ENCODE measurements around the gene RASD2.

RASD2 gene

DNA sequence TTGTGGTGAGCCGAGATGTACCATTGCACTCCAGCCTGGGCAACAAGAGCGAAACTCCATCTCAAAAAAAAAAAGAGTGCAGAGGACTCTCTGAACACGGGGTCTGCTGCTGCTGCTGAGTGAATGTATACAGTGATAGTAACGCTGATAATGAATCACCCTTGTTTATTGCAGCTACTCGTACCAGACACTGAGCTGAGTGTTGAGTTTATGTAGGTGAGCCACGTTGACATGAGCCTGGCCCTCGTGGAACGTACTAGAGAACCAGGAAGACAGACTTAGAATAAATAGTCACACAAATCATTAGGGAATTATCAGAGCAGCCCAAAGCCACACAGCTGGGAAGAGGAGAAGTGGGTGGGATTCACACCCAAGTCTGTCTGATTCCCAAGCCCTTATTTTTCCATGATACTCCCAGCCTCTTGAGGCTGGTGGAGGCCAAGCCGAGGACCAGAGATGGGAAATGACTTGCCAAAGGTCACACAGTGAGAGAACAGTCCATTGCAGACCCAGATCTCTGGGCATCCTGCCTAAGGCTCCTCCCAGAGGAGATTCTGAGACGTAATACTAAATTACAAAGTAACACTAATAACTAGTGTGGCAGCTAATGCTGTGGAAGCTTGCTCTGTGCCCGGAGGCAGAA, 41.7 kb downstream of the RASD2 start:
- peaks cover 14% of the 10 kb centered on the region for H3K4me1 Mint-ChIP-seq
- DNase-seq: no peak
- H3K27ac Mint-ChIP-seq: peak overlapping the region; percentile 10
- TF ChIP-seq, protein P1, sequence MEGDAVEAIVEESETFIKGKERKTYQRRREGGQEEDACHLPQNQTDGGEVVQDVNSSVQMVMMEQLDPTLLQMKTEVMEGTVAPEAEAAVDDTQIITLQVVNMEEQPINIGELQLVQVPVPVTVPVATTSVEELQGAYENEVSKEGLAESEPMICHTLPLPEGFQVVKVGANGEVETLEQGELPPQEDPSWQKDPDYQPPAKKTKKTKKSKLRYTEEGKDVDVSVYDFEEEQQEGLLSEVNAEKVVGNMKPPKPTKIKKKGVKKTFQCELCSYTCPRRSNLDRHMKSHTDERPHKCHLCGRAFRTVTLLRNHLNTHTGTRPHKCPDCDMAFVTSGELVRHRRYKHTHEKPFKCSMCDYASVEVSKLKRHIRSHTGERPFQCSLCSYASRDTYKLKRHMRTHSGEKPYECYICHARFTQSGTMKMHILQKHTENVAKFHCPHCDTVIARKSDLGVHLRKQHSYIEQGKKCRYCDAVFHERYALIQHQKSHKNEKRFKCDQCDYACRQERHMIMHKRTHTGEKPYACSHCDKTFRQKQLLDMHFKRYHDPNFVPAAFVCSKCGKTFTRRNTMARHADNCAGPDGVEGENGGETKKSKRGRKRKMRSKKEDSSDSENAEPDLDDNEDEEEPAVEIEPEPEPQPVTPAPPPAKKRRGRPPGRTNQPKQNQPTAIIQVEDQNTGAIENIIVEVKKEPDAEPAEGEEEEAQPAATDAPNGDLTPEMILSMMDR (IDR thresholded peaks at IDR 0.05): no peak
- peaks cover 5% of the 10 kb centered on the region for H3K27me3 Mint-ChIP-seq (ENCODE audit: low read depth, poor library complexity)
- H3K36me3 Mint-ChIP-seq (ENCODE audit: low read depth): no peaks in the 10 kb centered on the region
- H3K4me3 Mint-ChIP-seq: no peak overlapping the region
- no peaks in the 10 kb centered on the region for H3K9me3 Mint-ChIP-seq

DNA sequence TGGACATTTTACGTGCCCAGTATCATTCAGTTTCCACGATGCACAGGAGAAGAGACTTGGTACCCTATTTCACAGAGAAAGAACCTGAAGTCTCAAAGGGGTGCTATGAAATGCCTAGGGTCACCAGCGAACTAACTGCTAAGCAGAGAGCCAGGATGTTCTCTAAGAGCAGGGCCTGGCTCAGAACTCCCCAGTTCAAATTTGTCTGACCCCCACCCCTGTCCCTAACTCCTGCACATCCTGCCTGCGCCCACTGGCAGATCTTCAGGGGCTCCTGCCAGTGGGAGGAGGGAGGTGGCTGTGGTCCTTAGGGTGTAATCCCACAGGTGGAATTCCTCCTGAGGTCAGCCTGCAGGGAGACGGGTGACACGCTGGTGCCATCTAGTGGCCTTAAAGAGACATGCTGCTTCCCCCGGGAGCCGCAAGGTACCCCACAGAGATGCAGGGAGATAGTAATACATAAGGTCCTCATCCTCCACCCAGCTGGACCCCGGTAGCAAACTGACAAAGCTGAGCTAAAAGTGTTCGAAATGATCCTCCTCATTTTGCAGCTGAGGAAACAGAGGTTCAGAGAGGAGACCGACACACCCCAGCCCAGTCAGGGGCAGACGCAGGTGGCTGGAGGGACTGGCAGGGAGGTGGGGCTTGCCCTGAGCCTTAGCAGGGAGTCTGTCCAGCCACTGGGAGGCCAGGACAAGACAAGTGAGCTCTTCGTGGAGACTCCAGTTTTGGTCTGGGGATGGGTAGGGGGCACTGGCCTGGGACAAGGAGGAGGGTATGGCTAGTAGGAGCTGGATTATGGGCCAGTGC, 42.4 kb downstream of the RASD2 start:
- no peaks in the 10 kb centered on the region for H3K9me3 Mint-ChIP-seq
- no peaks in the 10 kb centered on the region for H3K36me3 Mint-ChIP-seq (ENCODE audit: low read depth)
- peaks cover 5% of the 10 kb centered on the region for H3K27me3 Mint-ChIP-seq (ENCODE audit: low read depth, poor library complexity)
- no peak overlapping the region for H3K4me3 Mint-ChIP-seq
- peaks cover 20% of the 10 kb centered on the region for H3K4me1 Mint-ChIP-seq
- H3K27ac Mint-ChIP-seq: no peak overlapping the region
- TF ChIP-seq, protein P1 (IDR thresholded peaks at IDR 0.05): peak; percentile 93
- DNase-seq: peak; percentile 70

DNA sequence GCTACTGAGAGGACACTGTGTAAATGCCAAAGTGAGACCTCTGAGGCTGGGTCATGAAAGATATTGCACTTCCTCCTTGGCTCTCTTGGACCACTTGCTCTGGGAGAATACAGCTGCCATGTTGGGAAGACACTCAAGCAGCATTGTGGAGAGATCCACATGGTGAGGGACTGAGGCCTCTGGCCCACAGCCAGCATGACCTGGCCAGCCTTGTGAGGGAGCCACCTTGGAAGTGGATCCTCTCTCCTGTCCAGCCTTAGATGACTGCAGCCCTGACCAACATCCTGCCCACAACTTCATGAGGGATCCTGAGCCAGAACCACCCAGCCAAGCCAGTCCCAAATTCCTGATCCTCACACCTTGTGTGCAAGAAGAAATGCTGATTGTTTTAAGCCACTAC, 46.1 kb downstream of the RASD2 start:
- Mint-ChIP-seq H3K36me3 (ENCODE audit: low read depth) (no peaks in the 10 kb centered on the region), H3K9me3 (no peaks in the 10 kb centered on the region), H3K4me1 (peaks cover 27% of the 10 kb centered on the region), H3K4me3 (no peak overlapping the region), H3K27me3 (ENCODE audit: low read depth, poor library complexity) (peaks cover 4% of the 10 kb centered on the region), H3K27ac (no peak overlapping the region)
- no peak for DNase-seq
- TF ChIP-seq, protein P1 (IDR thresholded peaks at IDR 0.05): no peak

DNA sequence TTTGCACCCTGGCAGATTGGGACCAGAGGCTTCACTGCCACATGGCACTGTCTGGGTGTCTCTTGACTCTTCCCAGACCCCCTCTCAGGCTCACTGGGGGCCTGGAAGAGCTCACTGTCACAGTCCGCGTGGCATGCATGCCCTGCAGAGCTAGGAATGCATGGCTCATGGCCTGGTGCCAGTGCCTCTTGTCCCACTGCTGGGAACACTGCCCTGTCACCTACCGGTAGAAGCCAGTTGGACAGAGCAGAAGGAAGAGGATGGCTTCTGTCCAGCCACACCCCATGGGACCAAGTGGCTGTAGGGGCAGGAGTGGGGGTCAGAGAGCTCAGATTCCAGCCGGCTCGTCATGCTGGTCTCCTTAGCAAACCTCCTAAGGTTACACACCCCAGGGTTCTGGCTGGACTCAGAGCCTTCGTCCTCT, 46.8 kb downstream of the RASD2 start:
- Mint-ChIP-seq H3K4me3 (no peak overlapping the region), H3K9me3 (no peaks in the 10 kb centered on the region), H3K27me3 (ENCODE audit: low read depth, poor library complexity) (peaks cover 4% of the 10 kb centered on the region), H3K4me1 (peaks cover 33% of the 10 kb centered on the region), H3K36me3 (ENCODE audit: low read depth) (no peaks in the 10 kb centered on the region), H3K27ac (no peak overlapping the region)
- DNase-seq: no peak
- TF ChIP-seq, protein P1 (IDR thresholded peaks at IDR 0.05): no peak

- Mint-ChIP-seq H3K4me1 (peaks cover 37% of the 10 kb centered on the region), H3K27ac (no peak overlapping the region), H3K9me3 (no peaks in the 10 kb centered on the region), H3K4me3 (no peak overlapping the region), H3K27me3 (ENCODE audit: low read depth, poor library complexity) (peaks cover 4% of the 10 kb centered on the region), H3K36me3 (ENCODE audit: low read depth) (no peaks in the 10 kb centered on the region)
- TF ChIP-seq, protein P1 (IDR thresholded peaks at IDR 0.05): no peak
- no peak for DNase-seq
These were observed 47.3 kb downstream of the RASD2 start for GRCh38 chr22:35587896-35588295.

All from nephron progenitor cell (in vitro differentiated cells).